GM19023 (cell line): Measurements from ENCODE around the gene FBXL20.

Experiments
- ATAC-seq: cut with Tn5 transposase; IDR thresholded peaks from one replicate; pipeline ENCODE4 v1.9.1; 2021; ENCODE audit warnings: mild to moderate bottlenecking, moderate library complexity; ENCODE audit not compliant: unreplicated experiment

The FBXL20 gene

GRCh38 chr17:39208893-39209292, 192.5 kb downstream of the FBXL20 start:
- ATAC-seq = peak; percentile 59

GRCh38 chr17:39208136-39208535, 193.3 kb downstream of the FBXL20 start:
- ATAC-seq = no peak

- ATAC-seq = no peak
Observed at GRCh38 chr17:39205112-39205526, 196.3 kb downstream of the FBXL20 start.

- ATAC-seq = no peak
Observed at GRCh38 chr17:39204245-39204644, 197.2 kb downstream of the FBXL20 start.
